ENCODE measurements around the gene CSMD2.

GRCh38 chr1:33735624-33736023 lies 429.4 kb downstream of the CSMD2 start:
- TF ChIP-seq RAD21 (IDR thresholded peaks at IDR 0.05 in 1 of 2, conservative IDR thresholded peaks at IDR 0.05 in 1 of 2; ENCODE audit: low read depth in 2 of 2, low read length in 2 of 2) (peak; percentile 15 to 28; a peak in 3 of 4 replicates), CTCF (IDR thresholded peaks at IDR 0.05; ENCODE audit: control extremely low read depth in 1 of 3, insufficient read depth in 1 of 3, low read depth in 1 of 3, low read length in 3 of 3) (no peak), CHD7 (IDR thresholded peaks at IDR 0.05; ENCODE audit: insufficient replicate concordance, low read length) (no peak), POLR2A (IDR thresholded peaks at IDR 0.05; ENCODE audit: control extremely low read depth in 1 of 2, low read depth in 2 of 2, low read length in 2 of 2) (no peak), EZH2 (IDR thresholded peaks at IDR 0.05; ENCODE audit: low read depth, low read length, severe bottlenecking) (no peak), EP300 (IDR thresholded peaks at IDR 0.05; ENCODE audit: borderline replicate concordance in 1 of 2, low read depth in 2 of 2, low read length in 2 of 2) (no peak), ZNF274 (IDR thresholded peaks at IDR 0.05; ENCODE audit: borderline replicate concordance, extremely low read depth, low read length) (no peak), POU5F1 (IDR thresholded peaks at IDR 0.05; ENCODE audit: low read depth, low read length) (no peak), JUND (IDR thresholded peaks at IDR 0.05; ENCODE audit: low read length) (no peak), POLR2AphosphoS5 (IDR thresholded peaks at IDR 0.05; ENCODE audit: low read depth, low read length) (no peak), CHD1 (IDR thresholded peaks at IDR 0.05; ENCODE audit: low read depth, low read length) (no peak)
